Naive B cell (primary cell): Measurements from ENCODE around the gene SPATS2L. TPM values are rescaled to one million over a fixed set of nuclear protein-coding genes. Genes with fewer than 3 reads are reported as not detected.

Experiments used
- ATAC-seq, 2 donors: fragments of 150-1000 bp; cut with Tn5 transposase; 2 replicates each; pipeline ENCODE4 v1.10.0; 2021; ENCODE audit warnings: low read depth in 2 of 2, mild to moderate bottlenecking in 2 of 2, moderate library complexity in 2 of 2
- DNase-seq: peaks from one replicate; pipeline ENCODE4 v3.0.0; 2022
- H3K27ac Mint-ChIP-seq, 6 donors: one replicate each; pipeline ENCODE4 v1.8.0; 2020 to 2022; ENCODE audit warnings: mild to moderate bottlenecking in 6 of 6, mixed read lengths in 6 of 6, moderate library complexity in 5 of 6, inconsistent platforms in 2 of 6
- H3K27me3 Mint-ChIP-seq, 3 donors: one replicate each; pipeline ENCODE4 v1.8.0; 2021 to 2022; ENCODE audit warnings: mixed read lengths in 3 of 3, mild to moderate bottlenecking in 1 of 3
- H3K36me3 Mint-ChIP-seq, 2 donors: one replicate each; pipeline ENCODE4 v1.8.0; 2020 to 2022; ENCODE audit warnings: mixed read lengths in 2 of 2, inconsistent platforms in 1 of 2, mild to moderate bottlenecking in 1 of 2
- H3K4me1 Mint-ChIP-seq, 3 donors: one replicate each; pipeline ENCODE4 v1.8.0; 2020 to 2022; ENCODE audit warnings: mixed read lengths in 3 of 3, inconsistent platforms in 1 of 3, mild to moderate bottlenecking in 1 of 3, moderate library complexity in 1 of 3
- H3K4me3 Mint-ChIP-seq, 8 donors: one replicate each; pipeline ENCODE4 v1.8.0; 2020 to 2022; ENCODE audit warnings: mild to moderate bottlenecking in 8 of 8, mixed read lengths in 8 of 8, moderate library complexity in 8 of 8, inconsistent platforms in 2 of 8
- H3K9me3 Mint-ChIP-seq, 7 donors: one replicate each; pipeline ENCODE4 v1.8.0; 2020 to 2022; ENCODE audit warnings: mixed read lengths in 7 of 7, mild to moderate bottlenecking in 5 of 7, inconsistent platforms in 2 of 7, moderate library complexity in 1 of 7
- polyA plus RNA-seq, 6 donors: library from polyadenylated mRNA; unstranded; fragments of 300-500 nt; fragmentation: Illumina TruSeq; gene quantifications; one replicate each; pipeline ENCODE4 v1.2.3, GENCODE V29; 2021; ENCODE audit warnings: low read depth in 6 of 6

Gene SPATS2L
- polyA plus RNA-seq, 6 donors from 2014 or later = 0.33 to 2.8 (median 1.2) TPM; not detected in 3

GRCh38 chr2:200477667-200478131 lies 171.2 kb downstream of the SPATS2L start:
- Mint-ChIP-seq H3K27me3 (no peaks in the 10 kb centered on the region), H3K36me3 (no peaks in the 10 kb centered on the region), H3K4me3 (no peak overlapping the region), H3K27ac (no peak overlapping the region), H3K9me3 (no peaks in the 10 kb centered on the region), H3K4me1 (peaks cover 0 to 5% (median 3%) of the 10 kb centered on the region in 3 donors)
- DNase-seq = no peak
- ATAC-seq = no peak

- Mint-ChIP-seq H3K4me1 (peaks cover 0 to 9% (median 3%) of the 10 kb centered on the region in 3 donors), H3K27ac (no peak overlapping the region), H3K4me3 (no peak overlapping the region), H3K9me3 (no peaks in the 10 kb centered on the region), H3K36me3 (no peaks in the 10 kb centered on the region), H3K27me3 (no peaks in the 10 kb centered on the region)
- ATAC-seq (no peak), DNase-seq (no peak)
Measured at GRCh38 chr2:200479692-200480265, 173.3 kb downstream of the SPATS2L start.

GRCh38 chr2:200482194-200482593 lies 175.7 kb downstream of the SPATS2L start:
- ATAC-seq = no peak
- Mint-ChIP-seq H3K9me3 (no peaks in the 10 kb centered on the region), H3K27me3 (no peaks in the 10 kb centered on the region), H3K27ac (no peak overlapping the region), H3K4me1 (peaks cover 0 to 9% (median 3%) of the 10 kb centered on the region in 3 donors), H3K36me3 (no peaks in the 10 kb centered on the region), H3K4me3 (no peak overlapping the region)
- DNase-seq = no peak

- Mint-ChIP-seq H3K36me3 (peaks cover 0 to 5% of the 10 kb centered on the region in 2 donors), H3K4me3 (no peak overlapping the region), H3K27ac (peak overlapping the region in 1 of 6 donors; percentile 33), H3K4me1 (peaks cover 0 to 9% (median 3%) of the 10 kb centered on the region in 3 donors), H3K27me3 (no peaks in the 10 kb centered on the region), H3K9me3 (no peaks in the 10 kb centered on the region)
- DNase-seq = no peak
- no peak for ATAC-seq
Measured at GRCh38 chr2:200483729-200484198, 177.3 kb downstream of the SPATS2L start.

GRCh38 chr2:200484934-200485333 lies 178.4 kb downstream of the SPATS2L start:
- DNase-seq (no peak), ATAC-seq (no peak)
- Mint-ChIP-seq H3K4me3 (no peak overlapping the region), H3K27ac (no peak overlapping the region), H3K36me3 (peaks cover 7 to 12% of the 10 kb centered on the region in 2 donors), H3K4me1 (peaks cover 0 to 9% (median 3%) of the 10 kb centered on the region in 3 donors), H3K27me3 (no peaks in the 10 kb centered on the region), H3K9me3 (no peaks in the 10 kb centered on the region)

- Mint-ChIP-seq H3K27ac (peak overlapping the region in 2 of 6 donors; percentile 58 to 61), H3K9me3 (no peaks in the 10 kb centered on the region), H3K36me3 (peaks cover 23 to 24% of the 10 kb centered on the region in 2 donors), H3K27me3 (no peaks in the 10 kb centered on the region), H3K4me3 (no peak overlapping the region), H3K4me1 (peaks cover 0 to 4% (median under 1%) of the 10 kb centered on the region in 3 donors)
- ATAC-seq (no peak), DNase-seq (no peak)
Measured at GRCh38 chr2:200486529-200486928, 180.0 kb downstream of the SPATS2L start.

- DNase-seq (no peak), ATAC-seq (no peak)
- Mint-ChIP-seq H3K9me3 (no peaks in the 10 kb centered on the region), H3K27ac (peak overlapping the region in 1 of 6 donors; percentile 12), H3K27me3 (no peaks in the 10 kb centered on the region), H3K36me3 (peaks cover 30 to 34% of the 10 kb centered on the region in 2 donors), H3K4me1 (peaks cover 0 to 4% (median 0%) of the 10 kb centered on the region in 3 donors), H3K4me3 (no peak overlapping the region)
Measured at GRCh38 chr2:200488169-200488568, 181.7 kb downstream of the SPATS2L start.

GRCh38 chr2:200490001-200490400 lies 183.5 kb downstream of the SPATS2L start:
- H3K27me3 Mint-ChIP-seq = no peaks in the 10 kb centered on the region
- peaks cover 30 to 42% of the 10 kb centered on the region in 2 donors for H3K36me3 Mint-ChIP-seq
- H3K9me3 Mint-ChIP-seq = no peaks in the 10 kb centered on the region
- DNase-seq = no peak
- H3K4me3 Mint-ChIP-seq = no peak overlapping the region
- ATAC-seq = no peak
- H3K27ac Mint-ChIP-seq = no peak overlapping the region
- H3K4me1 Mint-ChIP-seq = no peaks in the 10 kb centered on the region

- Mint-ChIP-seq H3K36me3 (peaks cover 42 to 46% of the 10 kb centered on the region in 2 donors), H3K27ac (peak overlapping the region in 1 of 6 donors; percentile 41), H3K4me3 (no peak overlapping the region), H3K9me3 (no peaks in the 10 kb centered on the region), H3K27me3 (no peaks in the 10 kb centered on the region), H3K4me1 (no peaks in the 10 kb centered on the region)
- DNase-seq (no peak), ATAC-seq (no peak)
Measured at GRCh38 chr2:200492656-200493055, 186.2 kb downstream of the SPATS2L start.

GRCh38 chr2:200494048-200494447 lies 187.6 kb downstream of the SPATS2L start:
- Mint-ChIP-seq H3K9me3 (no peaks in the 10 kb centered on the region), H3K4me1 (no peaks in the 10 kb centered on the region), H3K4me3 (no peak overlapping the region), H3K36me3 (peaks cover 42 to 47% of the 10 kb centered on the region in 2 donors), H3K27me3 (no peaks in the 10 kb centered on the region), H3K27ac (peak overlapping the region in 2 of 6 donors; percentile 66 to 81)
- no peak for DNase-seq
- ATAC-seq = no peak

GRCh38 chr2:200496696-200497095 lies 190.2 kb downstream of the SPATS2L start:
- ATAC-seq = no peak
- no peak overlapping the region for H3K27ac Mint-ChIP-seq
- H3K36me3 Mint-ChIP-seq = peaks cover 18 to 26% of the 10 kb centered on the region in 2 donors
- H3K4me3 Mint-ChIP-seq = no peak overlapping the region
- no peaks in the 10 kb centered on the region for H3K27me3 Mint-ChIP-seq
- no peaks in the 10 kb centered on the region for H3K9me3 Mint-ChIP-seq
- H3K4me1 Mint-ChIP-seq = no peaks in the 10 kb centered on the region
- DNase-seq = no peak

GRCh38 chr2:200498402-200499162 lies 192.1 kb downstream of the SPATS2L start:
- no peak for DNase-seq
- H3K36me3 Mint-ChIP-seq = peaks cover 19 to 28% of the 10 kb centered on the region in 2 donors
- H3K27ac Mint-ChIP-seq = no peak overlapping the region
- ATAC-seq = no peak
- H3K4me1 Mint-ChIP-seq = no peaks in the 10 kb centered on the region
- no peaks in the 10 kb centered on the region for H3K27me3 Mint-ChIP-seq
- no peak overlapping the region for H3K4me3 Mint-ChIP-seq
- H3K9me3 Mint-ChIP-seq = peaks cover 0 to 3% (median 0%) of the 10 kb centered on the region in 7 donors

- DNase-seq (no peak), ATAC-seq (no peak)
- Mint-ChIP-seq H3K4me1 (peaks cover 6 to 14% (median 8%) of the 10 kb centered on the region in 3 donors), H3K27me3 (no peaks in the 10 kb centered on the region), H3K27ac (no peak overlapping the region), H3K9me3 (peaks cover 0 to 3% (median 0%) of the 10 kb centered on the region in 7 donors), H3K4me3 (no peak overlapping the region), H3K36me3 (peaks cover 7 to 25% of the 10 kb centered on the region in 2 donors)
Measured at GRCh38 chr2:200502196-200502595, 195.7 kb downstream of the SPATS2L start.

- peak overlapping the region in 2 of 8 donors; percentile 7 to 28 for H3K4me3 Mint-ChIP-seq
- H3K36me3 Mint-ChIP-seq = peaks cover 7 to 16% of the 10 kb centered on the region in 2 donors
- ATAC-seq = no peak
- no peaks in the 10 kb centered on the region for H3K27me3 Mint-ChIP-seq
- H3K9me3 Mint-ChIP-seq = peaks cover 0 to 3% (median 0%) of the 10 kb centered on the region in 7 donors
- no peak for DNase-seq
- H3K4me1 Mint-ChIP-seq = peaks cover 15 to 29% (median 26%) of the 10 kb centered on the region in 3 donors
- no peak overlapping the region for H3K27ac Mint-ChIP-seq
Measured at GRCh38 chr2:200506679-200507078, 200.2 kb downstream of the SPATS2L start.
